Peyer's patch (tissue), 4 donors: ENCODE results near the gene SCYL1. TPM values are rescaled to one million over a fixed set of nuclear protein-coding genes. Genes with fewer than 3 reads are reported as not detected.

Experiments used
- DNase-seq, 3 donors: peaks; one replicate each; pipeline ENCODE4 v3.0.0-alpha.2; 2017 to 2019
- H3K27ac ChIP-seq, 4 donors: fragments of 200-600 bp; sonication (generic); one replicate each; pipeline ENCODE4 v1.5.1; 2016 to 2019
- H3K27me3 ChIP-seq, 2 donors: fragments of 200-600 bp; sonication (generic); one replicate each; pipeline ENCODE4 v1.5.1; 2019
- H3K36me3 ChIP-seq, 3 donors: fragments of 200-600 bp; sonication (generic); one replicate each; pipeline ENCODE4 v1.5.1; 2016 to 2019
- H3K4me1 ChIP-seq, 4 donors: fragments of 200-600 bp; sonication (generic); one replicate each; pipeline ENCODE4 v1.5.1; 2016 to 2019
- H3K4me3 ChIP-seq, 4 donors: fragments of 200-600 bp; sonication (generic); 1 replicate in 3 of 4; 2 replicates in 1 of 4; pipeline ENCODE4 v1.5.1; 2016 to 2019; ENCODE audit warnings: mild to moderate bottlenecking in 1 of 4
- H3K9me3 ChIP-seq, 4 donors: fragments of 200-600 bp; sonication (generic); one replicate each; pipeline ENCODE4 v1.5.1; 2016 to 2019; ENCODE audit warnings: mild to moderate bottlenecking in 1 of 4
- POLR2A ChIP-seq, 2 donors: fragments of 450-650 bp; IDR thresholded peaks; one replicate each; pipeline ENCODE4 v1.5.1; 2017; ENCODE audit warnings: antibody characterized with exemption in 2 of 2, mild to moderate bottlenecking in 2 of 2, moderate library complexity in 2 of 2
- total RNA-seq, 4 donors: library from RNA; depleted of rRNA; stranded (reverse); fragments of >200 nt; gene quantifications; one replicate each; pipeline ENCODE4 v1.1.0, GENCODE V29; 2016
- TF ChIP-seq, protein P1 (sequence below), 6 experiments: fragments of 450-650 bp in 4 of 6; fragments of 200-600 bp in 2 of 6; sonication (generic) in 1 of 6; IDR thresholded peaks; one replicate each; pipeline ENCODE4 v1.5.1; 2017 to 2019; ENCODE audit warnings: antibody characterized with exemption in 6 of 6, mild to moderate bottlenecking in 3 of 6, moderate library complexity in 1 of 6

The SCYL1 gene
- total RNA-seq, 4 donors from 2014 or later: 73.4 to 88.1 (median 79.0) TPM

DNA sequence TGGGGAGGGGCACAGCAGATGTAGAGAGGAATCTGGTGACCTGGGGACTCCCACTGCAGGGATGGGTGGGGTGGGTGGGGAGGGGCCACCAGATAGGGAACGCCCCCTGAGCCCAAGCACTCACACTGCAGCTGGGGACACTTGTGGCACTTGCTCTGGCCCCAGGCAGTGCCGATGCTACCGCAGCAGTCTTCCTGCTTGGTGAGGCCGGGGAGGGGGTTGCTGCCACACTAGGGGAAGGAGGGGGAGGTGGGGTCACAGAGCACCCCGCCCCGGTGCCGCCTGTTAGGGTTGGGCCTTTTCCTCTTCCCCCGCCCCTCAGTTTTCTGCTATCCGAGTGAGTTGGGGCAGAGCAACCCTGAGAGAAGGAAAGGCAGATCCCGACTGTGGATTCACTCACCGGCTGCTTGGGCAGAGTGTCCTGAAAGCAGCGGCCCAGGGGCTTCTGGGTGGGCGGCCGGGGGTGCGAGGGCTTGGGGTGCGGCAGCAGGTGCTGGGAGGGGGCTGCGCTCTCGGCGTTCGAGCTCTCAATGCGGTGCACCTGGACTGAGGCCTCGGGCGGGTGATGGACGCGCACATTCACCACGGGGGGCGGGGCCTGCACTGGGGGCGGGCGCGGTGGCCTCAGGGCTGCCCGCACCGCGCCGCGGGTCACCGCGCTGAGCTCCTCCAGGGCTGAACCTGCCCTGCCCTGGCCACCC, 28.6 kb downstream of the SCYL1 start:
- Histone ChIP-seq H3K4me1 (peaks cover 9 to 58% (median 14%) of the 10 kb centered on the region in 4 donors), H3K27me3 (no peaks in the 10 kb centered on the region)
- no peak for TF ChIP-seq POLR2A (IDR thresholded peaks at IDR 0.05)
- TF ChIP-seq, protein P1, sequence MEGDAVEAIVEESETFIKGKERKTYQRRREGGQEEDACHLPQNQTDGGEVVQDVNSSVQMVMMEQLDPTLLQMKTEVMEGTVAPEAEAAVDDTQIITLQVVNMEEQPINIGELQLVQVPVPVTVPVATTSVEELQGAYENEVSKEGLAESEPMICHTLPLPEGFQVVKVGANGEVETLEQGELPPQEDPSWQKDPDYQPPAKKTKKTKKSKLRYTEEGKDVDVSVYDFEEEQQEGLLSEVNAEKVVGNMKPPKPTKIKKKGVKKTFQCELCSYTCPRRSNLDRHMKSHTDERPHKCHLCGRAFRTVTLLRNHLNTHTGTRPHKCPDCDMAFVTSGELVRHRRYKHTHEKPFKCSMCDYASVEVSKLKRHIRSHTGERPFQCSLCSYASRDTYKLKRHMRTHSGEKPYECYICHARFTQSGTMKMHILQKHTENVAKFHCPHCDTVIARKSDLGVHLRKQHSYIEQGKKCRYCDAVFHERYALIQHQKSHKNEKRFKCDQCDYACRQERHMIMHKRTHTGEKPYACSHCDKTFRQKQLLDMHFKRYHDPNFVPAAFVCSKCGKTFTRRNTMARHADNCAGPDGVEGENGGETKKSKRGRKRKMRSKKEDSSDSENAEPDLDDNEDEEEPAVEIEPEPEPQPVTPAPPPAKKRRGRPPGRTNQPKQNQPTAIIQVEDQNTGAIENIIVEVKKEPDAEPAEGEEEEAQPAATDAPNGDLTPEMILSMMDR (IDR thresholded peaks at IDR 0.05): no peak

DNA sequence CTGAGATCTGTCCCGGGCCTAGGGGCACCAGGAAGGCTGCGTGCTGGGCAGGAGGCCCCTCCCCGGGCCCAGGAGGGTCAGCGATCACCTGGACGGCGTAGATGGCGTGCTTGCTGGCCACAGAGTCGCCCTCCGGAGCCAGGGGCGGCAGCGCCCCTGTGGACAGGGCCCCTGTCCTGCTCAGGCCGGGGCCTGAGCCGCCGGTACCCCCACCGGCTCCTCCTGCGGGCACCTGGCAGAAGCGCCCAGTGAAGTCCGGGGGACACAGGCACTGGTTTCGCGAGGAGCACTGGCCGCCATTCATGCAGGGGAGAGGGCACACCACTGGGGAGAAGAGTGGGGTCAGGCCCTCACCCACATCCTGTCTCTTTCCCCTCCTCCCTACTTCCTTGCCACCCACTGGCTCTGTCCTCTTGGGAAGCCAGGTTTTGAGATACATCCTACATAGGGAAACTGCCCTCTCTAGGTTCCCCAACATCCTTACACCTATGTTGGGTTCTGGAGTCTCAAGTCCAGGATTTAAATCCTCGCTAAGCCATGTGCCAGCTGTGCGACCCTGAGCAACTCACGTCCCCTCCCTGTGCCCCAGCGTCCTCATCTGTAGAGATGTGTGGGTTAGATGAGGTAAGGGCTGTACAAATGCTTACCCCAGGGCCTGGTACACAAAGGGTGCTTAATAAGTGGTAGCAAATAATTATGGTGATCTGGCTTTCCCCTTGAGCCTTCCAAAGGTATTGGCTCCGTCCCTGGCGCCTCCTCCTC, 29.4 kb downstream of the SCYL1 start:
- Histone ChIP-seq H3K4me3 (peak overlapping the region in 1 of 4 donors; percentile 22), H3K9me3 (no peaks in the 10 kb centered on the region), H3K27me3 (no peaks in the 10 kb centered on the region), H3K27ac (peak overlapping the region in 3 of 4 donors; percentile 40 to 97 (median 70)), H3K4me1 (peaks cover 14 to 66% (median 21%) of the 10 kb centered on the region in 4 donors), H3K36me3 (no peaks in the 10 kb centered on the region)
- no peak for TF ChIP-seq POLR2A (IDR thresholded peaks at IDR 0.05)
- no peak for DNase-seq

More for the DNA sequence above, 28.6 kb downstream of the SCYL1 start:
- Histone ChIP-seq H3K36me3 (no peaks in the 10 kb centered on the region), H3K4me3 (peak overlapping the region in 1 of 4 donors; percentile 22), H3K9me3 (no peaks in the 10 kb centered on the region), H3K27ac (peak overlapping the region; percentile 18 to 97 (median 55))
- peak; percentile 53 to 84 (median 72) for DNase-seq

DNA sequence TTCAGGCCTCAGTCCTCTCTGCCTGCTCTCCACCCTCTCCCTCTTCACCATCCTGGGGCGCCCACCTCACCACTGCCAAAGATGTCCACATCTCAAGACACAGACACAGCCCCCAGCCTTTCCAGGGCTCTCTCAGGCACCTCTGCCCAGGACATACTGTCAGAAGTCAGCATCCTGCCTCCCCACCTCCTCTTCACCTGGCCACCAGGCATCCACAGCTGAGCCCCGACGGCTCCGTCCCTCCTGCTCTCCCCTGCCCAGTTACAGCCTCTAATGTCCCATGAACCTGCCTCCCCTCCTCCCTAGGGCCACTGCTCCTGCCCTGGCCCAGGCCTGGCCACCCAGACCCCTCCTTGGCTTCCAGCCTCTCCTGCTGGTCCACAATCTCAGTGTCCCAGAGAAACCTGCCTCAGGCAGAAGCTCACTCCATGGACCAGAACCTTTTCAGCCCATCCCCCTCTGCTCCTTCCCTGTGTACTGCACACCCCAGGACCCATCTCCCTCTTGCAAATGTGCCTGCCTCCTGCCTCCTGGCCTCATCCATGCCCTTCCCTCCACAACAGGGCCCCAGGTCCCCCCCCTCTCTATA, 30.1 kb downstream of the SCYL1 start:
- no peak for TF ChIP-seq POLR2A (IDR thresholded peaks at IDR 0.05)
- TF ChIP-seq, protein P1 (IDR thresholded peaks at IDR 0.05): no peak
- Histone ChIP-seq H3K36me3 (no peaks in the 10 kb centered on the region), H3K9me3 (no peaks in the 10 kb centered on the region), H3K27me3 (no peaks in the 10 kb centered on the region), H3K4me3 (no peak overlapping the region), H3K4me1 (peaks cover 14 to 73% (median 22%) of the 10 kb centered on the region in 4 donors), H3K27ac (peak overlapping the region in 2 of 4 donors; percentile 35 to 70)
- DNase-seq: no peak

DNA sequence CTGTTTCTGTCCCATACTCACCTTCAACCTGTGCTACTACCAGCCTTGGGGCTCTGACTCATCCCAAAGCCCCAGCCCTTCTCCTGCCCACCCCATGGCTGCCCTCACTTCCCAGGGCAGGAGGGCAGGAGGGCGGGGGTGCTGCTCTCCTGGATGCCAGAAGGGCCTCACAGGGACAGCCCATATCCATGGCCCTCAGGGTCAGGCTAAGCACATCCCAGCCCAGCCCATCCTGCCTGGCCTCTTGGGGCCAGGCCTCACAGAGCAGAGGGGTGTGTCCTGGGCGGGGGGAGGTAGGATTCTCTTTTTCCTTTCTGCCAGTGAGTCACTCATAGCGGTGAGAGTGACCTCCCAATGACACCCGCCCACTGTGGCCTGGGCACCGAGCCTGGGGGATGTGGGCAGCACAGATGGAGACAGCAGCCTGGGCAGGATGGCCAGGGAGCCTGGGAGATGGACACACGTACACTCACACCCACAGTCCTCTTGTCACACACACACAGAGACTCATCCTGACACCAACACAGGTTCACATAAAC, 30.9 kb downstream of the SCYL1 start:
- DNase-seq: peak in 1 of 3 donors; percentile 65
- no peaks in the 10 kb centered on the region for H3K9me3 ChIP-seq
- peak overlapping the region in 3 of 4 donors; percentile 88 to 90 (median 89) for H3K27ac ChIP-seq
- TF ChIP-seq, protein P1 (IDR thresholded peaks at IDR 0.05): no peak
- TF ChIP-seq POLR2A (IDR thresholded peaks at IDR 0.05): no peak
- no peaks in the 10 kb centered on the region for H3K27me3 ChIP-seq
- H3K4me3 ChIP-seq: no peak overlapping the region
- peaks cover 14 to 82% (median 22%) of the 10 kb centered on the region in 4 donors for H3K4me1 ChIP-seq
- H3K36me3 ChIP-seq: no peaks in the 10 kb centered on the region

DNA sequence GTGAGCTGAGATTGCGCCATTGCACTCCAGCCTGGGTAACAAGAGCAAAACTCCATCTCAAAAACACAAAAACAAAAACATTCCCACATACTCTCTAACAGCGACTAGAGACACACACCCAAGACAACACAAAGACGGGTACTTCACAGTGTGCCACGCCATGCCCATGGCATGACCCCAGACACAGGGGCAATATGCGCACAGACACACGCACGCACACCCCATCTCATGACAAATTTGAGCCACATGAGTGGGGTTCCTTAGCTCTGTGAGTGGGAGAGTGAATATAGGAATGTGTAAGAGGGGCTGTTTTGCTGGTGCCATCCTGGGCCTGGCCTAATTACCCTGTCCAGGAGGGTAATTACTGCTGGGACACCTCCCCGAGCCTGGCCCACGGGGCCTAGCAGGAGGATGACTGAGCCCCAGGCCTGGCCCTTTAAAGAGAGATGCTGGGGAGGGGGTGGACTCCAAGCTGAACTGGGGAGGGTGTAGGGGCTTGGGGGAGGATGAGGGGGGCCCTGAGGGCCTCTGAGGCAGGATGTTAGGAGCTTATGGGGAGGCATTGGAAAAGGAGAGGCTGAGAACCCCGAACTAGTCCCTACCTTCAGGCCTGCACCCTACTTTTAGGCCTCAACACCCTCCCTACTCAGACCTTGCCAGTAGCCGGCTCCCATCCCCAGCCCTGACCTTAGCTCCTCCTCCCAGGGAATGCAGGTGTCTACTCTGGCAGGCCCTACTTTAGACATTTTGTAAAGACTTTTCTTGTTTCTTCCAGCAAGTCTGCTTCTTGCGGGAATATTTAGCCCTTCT, 31.8 kb downstream of the SCYL1 start:
- no peak for TF ChIP-seq POLR2A (IDR thresholded peaks at IDR 0.05)
- TF ChIP-seq, protein P1 (IDR thresholded peaks at IDR 0.05): no peak
- Histone ChIP-seq H3K27me3 (no peaks in the 10 kb centered on the region), H3K4me3 (peak overlapping the region in 3 of 4 donors; percentile 51 to 74 (median 72)), H3K36me3 (no peaks in the 10 kb centered on the region), H3K9me3 (no peaks in the 10 kb centered on the region), H3K27ac (peak overlapping the region; percentile 87 to 90 (median 88)), H3K4me1 (peaks cover 8 to 79% (median 20%) of the 10 kb centered on the region in 4 donors)
- DNase-seq: no peak
